Ishikawa (cell line): ENCODE data around the gene TSPO2.

ENCODE experiments used
- EGR1 ChIP-seq: IDR thresholded peaks from 2 replicates; pipeline ENCODE4 v1.6.1; 2012
- MAX ChIP-seq: IDR thresholded peaks from 2 replicates; pipeline ENCODE4 v1.6.1; 2012

- TF ChIP-seq MAX, result no peak
- TF ChIP-seq EGR1, result no peak
Observed at GRCh38 chr6:41090841-41091761, 48.8 kb downstream of the TSPO2 start.
